CD14-positive monocyte (primary cell): Measurements from ENCODE around the gene TMC7. TPM values are rescaled to one million over a fixed set of nuclear protein-coding genes. Genes with fewer than 3 reads are reported as not detected.

ENCODE experiments used
- DNase-seq, 3 donors: peaks; one replicate each; pipeline ENCODE4 v3.0.0-alpha.2; 2011 to 2022
- H2AFZ ChIP-seq: 2 replicates; pipeline ENCODE4 v1.6.0; 2012; ENCODE audit warnings: mild to moderate bottlenecking, low read depth, low read length, inconsistent platforms; ENCODE audit not compliant: insufficient read depth, poor library complexity, severe bottlenecking
- H3K27ac ChIP-seq, 2 donors: 1 replicate in 1 of 2; 2 replicates in 1 of 2; pipeline ENCODE4 v1.5.1; 2012 to 2013; ENCODE audit warnings: low read length in 2 of 2, control low read depth in 1 of 2, inconsistent platforms in 1 of 2, low read depth in 1 of 2, mild to moderate bottlenecking in 1 of 2
- H3K27me3 ChIP-seq, 2 donors: one replicate each; pipeline versions ENCODE4 v1.6.0 to v1.6.1; 2011 to 2013; ENCODE audit warnings: low read length in 2 of 2; ENCODE audit not compliant: control insufficient read depth in 2 of 2, insufficient read depth in 2 of 2
- H3K36me3 ChIP-seq, 2 donors: replicated peaks in 1 of 2; 1 replicate in 1 of 2; 2 replicates in 1 of 2; pipeline versions ENCODE4 v1.5.1 to v1.6.1; 2012 to 2013; ENCODE audit warnings: low read length in 2 of 2, control low read depth in 1 of 2, inconsistent platforms in 1 of 2, mild to moderate bottlenecking in 1 of 2; ENCODE audit not compliant: insufficient read depth in 2 of 2, control insufficient read depth in 1 of 2
- H3K4me1 ChIP-seq, 2 donors: 1 replicate in 1 of 2; 2 replicates in 1 of 2; pipeline versions ENCODE4 v1.5.1 to v1.6.1; 2012 to 2013; ENCODE audit warnings: low read length in 2 of 2, control low read depth in 1 of 2, inconsistent platforms in 1 of 2, mild to moderate bottlenecking in 1 of 2, moderate library complexity in 1 of 2; ENCODE audit not compliant: insufficient read depth in 2 of 2, control insufficient read depth in 1 of 2
- H3K4me2 ChIP-seq: replicated peaks from 2 replicates; pipeline ENCODE3; 2012; ENCODE audit warnings: low read length, moderate library complexity, mild to moderate bottlenecking; ENCODE audit not compliant: poor library complexity, severe bottlenecking; ENCODE audit errors: extremely low read depth
- H3K4me3 ChIP-seq, 3 experiments: fragments of 200-600 bp in 1 of 3; sonication (generic) in 1 of 3; replicated peaks in 1 of 3; 1 replicate in 2 of 3; 2 replicates in 1 of 3; pipeline ENCODE4 v1.5.1; 2011 to 2013; ENCODE audit warnings: low read length in 3 of 3, mild to moderate bottlenecking in 3 of 3, control low read depth in 2 of 3, low read depth in 2 of 3, inconsistent platforms in 1 of 3, moderate library complexity in 1 of 3
- H3K79me2 ChIP-seq: 2 replicates; pipeline ENCODE4 v1.6.0; 2012; ENCODE audit warnings: mild to moderate bottlenecking, control low read depth, inconsistent platforms, low read length, moderate library complexity; ENCODE audit not compliant: insufficient read depth
- H3K9ac ChIP-seq: 2 replicates; pipeline ENCODE4 v1.6.0; 2017; ENCODE audit warnings: low read length, mild to moderate bottlenecking; ENCODE audit not compliant: insufficient read depth, poor library complexity, severe bottlenecking
- H3K9me3 ChIP-seq, 2 donors: replicated peaks in 1 of 2; 1 replicate in 1 of 2; 2 replicates in 1 of 2; pipeline versions ENCODE4 v1.5.1 to v1.6.1; 2012 to 2013; ENCODE audit warnings: low read length in 2 of 2, control low read depth in 1 of 2; ENCODE audit not compliant: control insufficient read depth in 1 of 2, insufficient read depth in 1 of 2
- H4K20me1 ChIP-seq: 2 replicates; pipeline ENCODE4 v1.6.0; 2012; ENCODE audit warnings: mild to moderate bottlenecking, low read length, control low read depth, moderate library complexity; ENCODE audit not compliant: insufficient read depth
- H3K27ac Mint-ChIP-seq, 7 donors: one replicate each; pipeline ENCODE4 v1.8.0; 2020; ENCODE audit warnings: mild to moderate bottlenecking in 7 of 7, mixed read lengths in 7 of 7, moderate library complexity in 6 of 7, inconsistent platforms in 2 of 7
- H3K27me3 Mint-ChIP-seq, 3 donors: one replicate each; pipeline ENCODE4 v1.8.0; 2021 to 2022; ENCODE audit warnings: low read depth in 3 of 3, mild to moderate bottlenecking in 3 of 3, mixed read lengths in 3 of 3, moderate library complexity in 3 of 3, inconsistent platforms in 1 of 3
- H3K36me3 Mint-ChIP-seq, 2 donors: one replicate each; pipeline ENCODE4 v1.8.0; 2020; ENCODE audit warnings: mixed read lengths in 2 of 2, inconsistent platforms in 1 of 2, mild to moderate bottlenecking in 1 of 2
- H3K4me1 Mint-ChIP-seq: one replicate; pipeline ENCODE4 v1.8.0; 2020; ENCODE audit warnings: mild to moderate bottlenecking, mixed read lengths
- H3K4me3 Mint-ChIP-seq, 2 donors: one replicate each; pipeline ENCODE4 v1.8.0; 2020; ENCODE audit warnings: mild to moderate bottlenecking in 2 of 2, mixed read lengths in 2 of 2, moderate library complexity in 1 of 2
- H3K9me3 Mint-ChIP-seq, 7 donors: one replicate each; pipeline ENCODE4 v1.8.0; 2020 to 2022; ENCODE audit warnings: mixed read lengths in 7 of 7, mild to moderate bottlenecking in 6 of 7, moderate library complexity in 6 of 7, inconsistent platforms in 2 of 7
- WGBS: methylation state at CpG from one replicate; pipeline ENCODE4 v1.1.5; 2013; ENCODE audit warnings: missing lambda C conversion rate; ENCODE audit not compliant: insufficient coverage; 5-methylcytosine and 5-hydroxymethylcytosine counted together
- intact Hi-C, 2 donors: fragments of 100-400 bp; cut with micrococcal nuclease; formaldehyde crosslinking; loops; one replicate each; pipeline versions ENCODE4 v1.15.0 to v1.15.1; 2023
- polyA plus RNA-seq, 3 donors: library from polyadenylated mRNA; depleted of rRNA in 1 of 3; unstranded in 2 of 3; stranded (reverse) in 1 of 3; fragments of 300-500 nt in 2 of 3; fragments of >200 nt in 1 of 3; fragmentation: Illumina TruSeq in 2 of 3; gene quantifications; 1 replicate in 2 of 3; 2 replicates in 1 of 3; pipeline ENCODE4 v1.2.3, GENCODE V29; 2012 to 2021
- TF ChIP-seq, protein P1 (sequence below): fragments of 200-600 bp; IDR thresholded peaks from one replicate; pipeline ENCODE4 v1.8.0; 2022; ENCODE audit warnings: antibody characterized with exemption, mild to moderate bottlenecking

TMC7 gene
- polyA plus RNA-seq, 3 donors = not detected

DNA sequence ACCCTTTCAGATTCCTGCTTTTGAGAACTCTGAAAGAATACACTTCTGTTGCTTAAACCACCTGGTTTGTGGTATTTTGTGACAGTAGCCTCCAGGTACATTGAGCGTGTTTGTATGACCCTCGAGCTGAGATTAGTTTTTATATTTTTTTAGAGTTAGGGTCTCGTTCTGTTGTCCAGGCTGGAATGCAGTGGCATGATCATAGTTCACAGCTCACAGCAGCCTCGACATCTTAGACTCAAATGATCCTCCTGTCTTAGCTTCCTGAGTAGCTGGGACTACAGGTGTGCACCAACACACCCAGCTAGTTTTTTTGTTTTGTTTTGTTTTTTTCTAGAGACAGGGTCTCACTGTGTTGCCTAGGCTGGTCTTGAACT, 125.5 kb downstream of the TMC7 start:
- Mint-ChIP-seq H3K36me3 (no peaks in the 10 kb centered on the region), H3K4me1 (peaks cover 56% of the 10 kb centered on the region), H3K4me3 (no peak overlapping the region), H3K9me3 (no peaks in the 10 kb centered on the region), H3K27ac (no peak overlapping the region), H3K27me3 (peaks cover 0 to 4% (median 4%) of the 10 kb centered on the region in 3 donors)
- no peak overlapping the region for H3K4me3 ChIP-seq
- no peaks in the 10 kb centered on the region for H3K27me3 ChIP-seq
- H3K36me3 ChIP-seq = no peaks in the 10 kb centered on the region
- H3K27ac ChIP-seq = no peak overlapping the region
- no peak overlapping the region for H3K9ac ChIP-seq
- H4K20me1 ChIP-seq = no peaks in the 10 kb centered on the region
- DNase-seq = no peak
- peaks cover 49 to 54% of the 10 kb centered on the region in 2 donors for H3K4me1 ChIP-seq
- WGBS = 100% methylated on average over 1 of the region's 4 CpGs
- TF ChIP-seq, protein P1, sequence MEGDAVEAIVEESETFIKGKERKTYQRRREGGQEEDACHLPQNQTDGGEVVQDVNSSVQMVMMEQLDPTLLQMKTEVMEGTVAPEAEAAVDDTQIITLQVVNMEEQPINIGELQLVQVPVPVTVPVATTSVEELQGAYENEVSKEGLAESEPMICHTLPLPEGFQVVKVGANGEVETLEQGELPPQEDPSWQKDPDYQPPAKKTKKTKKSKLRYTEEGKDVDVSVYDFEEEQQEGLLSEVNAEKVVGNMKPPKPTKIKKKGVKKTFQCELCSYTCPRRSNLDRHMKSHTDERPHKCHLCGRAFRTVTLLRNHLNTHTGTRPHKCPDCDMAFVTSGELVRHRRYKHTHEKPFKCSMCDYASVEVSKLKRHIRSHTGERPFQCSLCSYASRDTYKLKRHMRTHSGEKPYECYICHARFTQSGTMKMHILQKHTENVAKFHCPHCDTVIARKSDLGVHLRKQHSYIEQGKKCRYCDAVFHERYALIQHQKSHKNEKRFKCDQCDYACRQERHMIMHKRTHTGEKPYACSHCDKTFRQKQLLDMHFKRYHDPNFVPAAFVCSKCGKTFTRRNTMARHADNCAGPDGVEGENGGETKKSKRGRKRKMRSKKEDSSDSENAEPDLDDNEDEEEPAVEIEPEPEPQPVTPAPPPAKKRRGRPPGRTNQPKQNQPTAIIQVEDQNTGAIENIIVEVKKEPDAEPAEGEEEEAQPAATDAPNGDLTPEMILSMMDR = no peak
- no peak overlapping the region for H3K4me2 ChIP-seq
- H3K9me3 ChIP-seq = no peaks in the 10 kb centered on the region
- intact Hi-C loops = no loop called here
- H2AFZ ChIP-seq = no peak overlapping the region
- peaks cover 7% of the 10 kb centered on the region for H3K79me2 ChIP-seq

DNA sequence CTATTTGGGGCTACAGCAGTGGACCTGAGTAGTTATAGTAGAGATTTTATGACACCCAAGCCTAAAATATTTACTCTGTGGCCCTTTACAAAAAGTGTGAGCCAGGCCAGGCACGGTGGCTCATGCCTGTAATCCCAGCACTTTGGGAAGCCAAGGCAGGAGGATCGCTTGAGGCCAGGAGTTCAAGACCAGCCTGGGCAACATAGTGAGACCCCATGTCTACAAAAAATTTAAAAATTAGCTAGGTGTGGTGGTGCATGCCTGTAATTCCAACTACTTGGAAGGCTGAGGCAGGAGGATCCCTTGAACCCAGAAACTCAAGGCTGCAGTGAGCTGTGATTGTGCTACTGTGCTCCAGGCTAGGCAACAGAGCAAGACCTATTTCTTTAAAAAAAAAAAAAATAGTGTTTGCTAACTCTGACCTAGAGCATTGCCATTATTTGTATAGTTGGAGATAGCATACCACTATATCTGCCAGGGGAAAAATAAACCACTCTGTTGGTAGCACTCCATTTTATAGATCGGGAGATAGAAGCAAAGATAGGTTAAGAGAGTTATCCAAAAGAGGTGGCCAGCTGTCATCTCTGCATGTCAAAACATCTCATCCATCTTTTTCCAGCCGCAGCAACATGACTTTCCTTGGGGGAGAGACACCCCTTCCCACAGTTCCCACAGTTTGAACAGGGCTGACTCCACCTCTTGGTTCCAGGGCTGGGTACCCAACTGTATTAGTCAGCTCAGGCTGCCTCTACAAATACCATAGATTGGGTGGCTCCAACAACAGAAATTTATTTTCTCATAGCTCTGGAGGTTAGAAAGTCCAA, 127.0 kb downstream of the TMC7 start:
- no peak overlapping the region for H3K4me3 Mint-ChIP-seq
- H3K27me3 Mint-ChIP-seq = peaks cover 0 to 4% (median 2%) of the 10 kb centered on the region in 3 donors
- H3K36me3 ChIP-seq = no peaks in the 10 kb centered on the region
- no peaks in the 10 kb centered on the region for H3K9me3 Mint-ChIP-seq
- no peak overlapping the region for H3K9ac ChIP-seq
- DNase-seq = no peak
- no peak overlapping the region for H2AFZ ChIP-seq
- TF ChIP-seq, protein P1 = no peak
- H3K27ac Mint-ChIP-seq = no peak overlapping the region
- H3K4me1 Mint-ChIP-seq = peaks cover 56% of the 10 kb centered on the region
- no peaks in the 10 kb centered on the region for H3K27me3 ChIP-seq
- H3K4me3 ChIP-seq = no peak overlapping the region
- H3K4me2 ChIP-seq = no peak overlapping the region
- H3K4me1 ChIP-seq = peaks cover 54 to 57% of the 10 kb centered on the region in 2 donors
- 100% methylated on average over 2 of the region's 4 CpGs for WGBS
- no peak overlapping the region for H3K27ac ChIP-seq
- intact Hi-C loops = no loop called here
- H4K20me1 ChIP-seq = peaks cover 11% of the 10 kb centered on the region
- H3K79me2 ChIP-seq = peaks cover 22% of the 10 kb centered on the region
- no peaks in the 10 kb centered on the region for H3K9me3 ChIP-seq
- H3K36me3 Mint-ChIP-seq = peaks cover 4 to 6% of the 10 kb centered on the region in 2 donors
